Motor neuron (in vitro differentiated cells): ENCODE data around the gene BLOC1S5. TPM values are rescaled to one million over a fixed set of nuclear protein-coding genes. Genes with fewer than 3 reads are reported as not detected.

Experiments
- ATAC-seq, 8 experiments: fragments of 200-7000 bp; cut with Tn5 transposase; replicated peaks in 6 of 8; 2 replicates each; pipeline ENCODE4 v1.8.0; 2021; ENCODE audit warnings: mild to moderate bottlenecking in 8 of 8, moderate library complexity in 8 of 8
- H3K27ac ChIP-seq, 2 donors: fragments of 250-450 bp; sonication (Bioruptor Pico); 2 replicates each; pipeline ENCODE4 v1.9.0; 2021; ENCODE audit warnings: antibody characterized with exemption in 2 of 2, mild to moderate bottlenecking in 2 of 2, moderate library complexity in 1 of 2
- H3K4me1 ChIP-seq, 2 donors: fragments of 250-450 bp; sonication (Bioruptor Pico); replicated peaks in 1 of 2; 2 replicates each; pipeline ENCODE4 v1.6.1; 2021; ENCODE audit warnings: antibody characterized with exemption in 2 of 2, mild to moderate bottlenecking in 2 of 2, moderate library complexity in 1 of 2
- H3K4me3 ChIP-seq, 5 donors: fragments of 250-450 bp; sonication (Bioruptor Pico); 2 replicates each; pipeline ENCODE4 v1.9.0; 2021; ENCODE audit warnings: antibody characterized with exemption in 5 of 5, mild to moderate bottlenecking in 5 of 5, moderate library complexity in 4 of 5
- WGBS, 10 experiments: fragments of 450-650 bp; shearing (Covaris generic); methylation state at CpG; one replicate each; pipeline ENCODE4 v1.0.0; 2022; 5-methylcytosine and 5-hydroxymethylcytosine counted together
- in situ Hi-C, 9 experiments: fragments of 400-800 bp; cut with MboI; loops; one replicate each; pipeline ENCODE4 v1.15.0; 2021; ENCODE audit warnings: low sequenced_read_pairs in 9 of 9, low pct_unique_long_range_greater_than_20kb in 2 of 9; ENCODE audit not compliant: unreplicated experiment in 9 of 9
- total RNA-seq, 8 experiments: library from RNA; unstranded; fragments of 300-600 nt; gene quantifications; 2 replicates each; pipeline versions ENCODE4 v1.2.3 to v1.2.4, GENCODE V29; 2022

The BLOC1S5 gene
- total RNA-seq, 8 experiments from 2014 or later: 10.9 to 21.1 (median 12.2) TPM

DNA sequence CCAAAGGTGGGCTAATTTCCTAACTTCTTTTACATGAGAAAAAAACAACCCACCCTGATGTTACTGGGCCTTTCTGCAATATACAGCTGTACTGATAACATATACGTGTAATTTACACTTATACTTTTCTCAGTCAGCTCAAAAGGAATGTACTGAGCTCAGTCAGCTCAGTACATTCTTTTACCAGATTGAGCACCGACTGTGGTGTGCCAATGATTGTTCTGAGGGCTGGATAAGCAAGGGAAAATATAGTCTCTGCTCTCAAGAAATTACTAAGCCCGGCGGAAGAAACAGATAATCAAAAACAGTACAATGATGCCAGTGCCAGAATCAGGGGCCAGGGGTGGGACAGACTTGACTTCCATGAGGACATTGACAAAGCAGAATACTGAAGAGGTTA lies 10.0 kb upstream of the BLOC1S5 start:
- in situ Hi-C loops: loop anchor here in 1 of 9 experiments (25.0 kb wide), 1 partner anchor 187 kb away; no protein-coding TSS in a partner anchor
- Histone ChIP-seq H3K27ac (no peak overlapping the region), H3K4me1 (peaks cover 0 to 11% of the 10 kb centered on the region in 2 donors), H3K4me3 (no peak overlapping the region)
- ATAC-seq: no peak
- 24 to 100% (median 95%) methylated on average over 1 to 4 of the region's 4 CpGs; no CpG with 5 or more reads in 1 of the 10 experiments for WGBS, 10 experiments

DNA sequence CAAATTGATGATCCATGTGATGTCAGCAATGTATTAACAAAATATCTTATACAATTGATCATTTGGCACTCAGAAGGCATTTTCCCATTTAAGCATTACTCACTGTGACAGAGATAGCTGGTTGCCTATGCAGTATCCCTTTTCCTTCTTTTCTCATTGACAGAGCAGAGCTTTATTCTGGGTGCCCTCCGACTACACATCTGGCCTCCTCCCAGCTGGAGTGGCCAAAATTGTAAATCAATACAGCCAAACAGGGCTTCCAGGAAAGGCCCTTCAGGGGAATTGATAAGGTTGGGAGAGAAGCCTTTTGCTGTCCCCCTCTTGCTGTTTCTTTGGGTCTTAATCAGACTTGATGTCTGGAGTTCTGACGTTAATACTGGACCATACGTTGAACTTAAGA lies 9.6 kb upstream of the BLOC1S5 start:
- in situ Hi-C loops: loop anchor here in 1 of 9 experiments (25.0 kb wide), 1 partner anchor 186 kb away; no protein-coding TSS in a partner anchor
- no peak for ATAC-seq
- no peak overlapping the region for H3K4me3 ChIP-seq
- H3K27ac ChIP-seq: no peak overlapping the region
- peaks cover 0 to 15% of the 10 kb centered on the region in 2 donors for H3K4me1 ChIP-seq
- 17 to 100% (median 67%) methylated on average over 1 to 3 of the region's 3 CpGs; no CpG with 5 or more reads in 2 of the 10 experiments for WGBS, 10 experiments

DNA sequence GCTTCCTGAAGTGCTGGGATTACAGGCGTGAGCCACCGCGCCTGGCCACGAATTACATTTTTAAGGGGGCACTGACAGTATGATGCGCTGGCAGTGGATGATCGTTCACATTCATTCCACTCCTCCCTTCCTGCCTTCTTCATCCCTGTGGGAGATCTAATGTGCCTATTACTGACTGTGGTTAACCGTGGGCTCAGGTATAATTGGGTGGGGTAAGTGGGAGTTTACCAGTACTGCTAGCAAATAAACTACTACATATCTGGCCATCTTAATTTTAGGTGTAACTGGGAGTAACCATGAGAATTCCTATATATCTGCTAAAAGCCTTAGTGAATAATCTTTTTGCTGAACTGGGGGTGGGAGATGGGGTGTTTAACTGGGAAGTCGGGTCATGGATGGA lies 6.5 kb upstream of the BLOC1S5 start:
- 63 to 100% (median 87%) methylated on average over 1 to 6 of the region's 8 CpGs; no CpG with 5 or more reads in 2 of the 10 experiments for WGBS, 10 experiments
- Histone ChIP-seq H3K4me3 (no peak overlapping the region), H3K27ac (no peak overlapping the region), H3K4me1 (peaks cover 0 to 17% of the 10 kb centered on the region in 2 donors)
- in situ Hi-C loops: loop anchor here in 1 of 9 experiments (25.0 kb wide), 1 partner anchor 183 kb away; no protein-coding TSS in a partner anchor
- no peak for ATAC-seq

DNA sequence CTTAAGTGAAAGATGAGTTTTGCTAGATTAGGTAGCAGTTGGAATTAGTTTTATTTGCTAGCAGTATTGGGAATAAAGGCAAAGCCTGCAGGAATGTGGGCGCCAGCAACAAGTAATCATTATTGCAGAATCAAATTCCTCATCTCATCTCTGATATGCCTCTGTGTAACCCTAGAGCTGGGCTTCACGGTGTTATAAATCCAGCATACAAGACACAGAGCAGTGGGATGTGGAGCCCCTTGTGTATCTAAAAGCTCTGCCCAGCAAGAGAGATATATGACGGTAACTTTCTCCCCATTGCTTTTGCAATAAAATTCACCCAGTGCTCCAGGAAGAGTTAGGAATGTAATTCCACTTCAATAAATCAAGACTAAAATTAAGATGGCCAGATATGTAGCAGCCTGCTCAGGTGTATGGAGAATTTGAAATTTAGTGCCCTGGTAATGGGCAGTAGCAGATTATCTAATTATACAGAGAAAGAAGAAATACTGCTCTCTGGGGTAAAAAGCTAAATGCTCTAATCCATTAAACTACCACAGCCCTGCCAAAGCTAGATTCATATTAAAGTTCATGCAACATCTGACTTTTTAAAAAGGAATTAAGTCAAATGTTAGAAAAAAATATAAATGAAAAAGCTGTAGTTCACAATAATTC lies 5.6 kb upstream of the BLOC1S5 start:
- 11 to 100% (median 77%) methylated on average over 1 to 3 of the region's 3 CpGs; no CpG with 5 or more reads in 2 of the 10 experiments for WGBS, 10 experiments
- Histone ChIP-seq H3K27ac (no peak overlapping the region), H3K4me3 (no peak overlapping the region), H3K4me1 (peaks cover 2 to 20% of the 10 kb centered on the region in 2 donors)
- ATAC-seq: peak in 5 of 8 experiments; percentile 16 to 85 (median 41)
- in situ Hi-C loops: loop anchor here in 1 of 9 experiments (25.0 kb wide), 1 partner anchor 182 kb away; no protein-coding TSS in a partner anchor

DNA sequence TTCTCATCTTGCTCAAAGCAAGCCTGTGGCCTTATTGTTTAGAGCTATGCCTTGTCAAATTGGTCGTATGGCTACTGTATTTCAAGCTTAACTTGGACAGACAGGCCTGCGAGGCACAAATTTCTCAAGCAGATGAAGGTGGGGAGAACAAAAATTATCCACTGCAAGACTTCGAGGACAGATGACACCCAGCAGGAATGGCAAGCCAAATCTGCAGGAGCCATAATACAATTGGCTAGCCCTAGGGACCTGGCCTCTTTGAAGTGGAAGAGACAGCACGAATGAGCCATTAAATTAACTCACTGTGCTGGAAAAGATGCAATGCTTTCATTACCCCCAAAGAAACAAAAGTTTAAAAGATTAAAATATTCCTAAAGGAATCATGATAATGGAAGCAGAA lies 5.0 kb upstream of the BLOC1S5 start:
- Histone ChIP-seq H3K4me3 (no peak overlapping the region), H3K27ac (no peak overlapping the region), H3K4me1 (peaks cover 3 to 23% of the 10 kb centered on the region in 2 donors)
- no peak for ATAC-seq
- 0 to 100% (median 51%) methylated on average over 1 to 4 of the region's 4 CpGs; no CpG with 5 or more reads in 2 of the 10 experiments for WGBS, 10 experiments
- in situ Hi-C loops: loop anchor here in 1 of 9 experiments (25.0 kb wide), 1 partner anchor 182 kb away; no protein-coding TSS in a partner anchor

DNA sequence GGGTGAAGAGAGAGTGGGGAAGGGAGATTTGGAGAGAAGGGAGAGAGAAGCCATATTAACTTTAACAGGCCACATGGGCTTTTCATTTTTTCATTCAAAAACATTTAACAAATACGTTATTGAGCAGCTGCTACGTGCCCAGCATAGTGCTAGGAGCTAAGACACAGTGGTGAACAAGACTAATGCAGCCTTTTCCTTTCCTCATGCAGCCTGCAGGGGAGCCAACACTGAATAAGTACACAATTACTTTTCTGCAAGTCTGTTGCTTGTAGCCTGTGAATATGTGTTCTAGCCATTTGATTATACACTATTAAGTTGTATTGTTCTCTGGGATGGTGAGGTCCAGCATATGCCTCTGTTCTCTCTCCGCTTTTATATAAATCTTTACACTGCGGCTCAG lies 1.9 kb upstream of the BLOC1S5 start:
- H3K4me1 ChIP-seq: peaks cover 3 to 27% of the 10 kb centered on the region in 2 donors
- H3K4me3 ChIP-seq: no peak overlapping the region
- no peak for ATAC-seq
- WGBS, 10 experiments: 70 to 100% (median 85%) methylated on average over 1 to 4 of the region's 4 CpGs
- in situ Hi-C loops: loop anchor here in 1 of 9 experiments (25.0 kb wide), 1 partner anchor 179 kb away; no protein-coding TSS in a partner anchor
- H3K27ac ChIP-seq: no peak overlapping the region

DNA sequence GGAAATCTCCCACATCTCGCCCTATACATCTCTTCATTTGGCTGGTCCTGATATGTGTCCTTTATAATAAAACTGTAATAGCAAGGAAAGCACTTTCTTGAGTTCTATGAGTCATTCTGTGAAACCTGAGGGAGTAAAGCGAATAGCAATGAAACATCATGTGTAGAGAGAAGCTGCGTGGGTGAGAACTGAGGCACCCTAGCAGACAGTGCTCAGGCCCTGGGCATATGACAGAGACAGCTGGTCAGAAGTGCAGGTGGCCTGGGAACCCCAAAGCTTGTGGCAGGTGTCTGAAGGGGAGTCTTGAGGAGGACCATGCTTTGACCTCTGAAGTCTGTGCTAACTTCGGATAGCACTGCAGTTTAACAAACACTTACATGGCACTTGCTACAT lies 1.3 kb upstream of the BLOC1S5 start:
- in situ Hi-C loops: loop anchor here in 1 of 9 experiments (25.0 kb wide), 1 partner anchor 178 kb away; no protein-coding TSS in a partner anchor
- no peak overlapping the region for H3K27ac ChIP-seq
- no peak for ATAC-seq
- H3K4me1 ChIP-seq: peaks cover 3 to 26% of the 10 kb centered on the region in 2 donors
- WGBS, 10 experiments: 88 to 100% (median 94%) methylated on average over 2 to 4 of the region's 4 CpGs; no CpG with 5 or more reads in 5 of the 10 experiments
- H3K4me3 ChIP-seq: no peak overlapping the region

DNA sequence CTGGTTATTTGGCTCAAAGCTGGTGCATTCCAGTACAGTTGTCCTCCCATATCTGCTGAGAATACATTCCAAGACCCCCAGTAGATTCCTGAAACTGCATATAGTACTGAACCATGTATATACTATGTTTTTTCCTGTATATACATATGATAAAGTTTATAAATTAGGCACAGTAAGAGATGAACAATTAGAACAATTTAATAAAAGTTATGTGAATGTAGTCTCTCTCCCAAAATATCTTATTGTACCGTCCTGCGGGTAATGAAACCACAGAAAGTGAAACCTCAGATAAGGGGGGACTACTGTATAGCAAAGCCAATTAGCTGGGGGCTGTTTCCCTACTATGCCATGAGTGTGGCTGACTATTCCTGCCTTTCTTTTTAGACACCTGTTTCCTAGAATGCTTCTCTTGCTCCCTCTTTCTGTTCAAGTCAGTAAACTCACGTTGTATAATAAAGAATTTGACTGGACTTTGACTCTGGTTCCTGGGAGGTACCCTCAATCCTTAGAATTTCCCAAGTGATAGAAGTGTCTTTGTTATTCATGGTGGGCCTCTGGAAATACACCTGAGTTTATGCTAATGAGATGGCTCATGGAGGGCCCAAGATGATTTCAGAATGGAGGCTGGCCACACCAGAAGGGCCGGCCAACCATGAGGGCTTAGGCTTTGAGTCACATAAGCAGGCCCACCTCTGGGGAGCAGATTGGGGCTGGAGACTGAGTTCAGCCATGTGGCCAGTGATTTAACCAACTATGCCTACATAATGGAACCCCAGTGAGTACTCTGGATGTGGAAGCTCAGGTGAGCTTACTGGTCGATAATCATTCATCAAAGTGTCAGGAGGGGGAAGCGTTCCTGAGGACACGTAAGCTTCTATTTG lies 689 bp upstream of the BLOC1S5 start:
- no peak for ATAC-seq
- H3K27ac ChIP-seq: peak overlapping the region in 1 of 2 donors; percentile 16
- H3K4me1 ChIP-seq: peaks cover 3 to 23% of the 10 kb centered on the region in 2 donors
- in situ Hi-C loops: loop anchor here in 1 of 9 experiments (25.0 kb wide), 1 partner anchor 178 kb away; no protein-coding TSS in a partner anchor
- H3K4me3 ChIP-seq: peak overlapping the region; percentile 62 to 79 (median 67)
- WGBS, 10 experiments: 29 to 100% (median 93%) methylated on average over 1 to 7 of the region's 7 CpGs; no CpG with 5 or more reads in 1 of the 10 experiments

DNA sequence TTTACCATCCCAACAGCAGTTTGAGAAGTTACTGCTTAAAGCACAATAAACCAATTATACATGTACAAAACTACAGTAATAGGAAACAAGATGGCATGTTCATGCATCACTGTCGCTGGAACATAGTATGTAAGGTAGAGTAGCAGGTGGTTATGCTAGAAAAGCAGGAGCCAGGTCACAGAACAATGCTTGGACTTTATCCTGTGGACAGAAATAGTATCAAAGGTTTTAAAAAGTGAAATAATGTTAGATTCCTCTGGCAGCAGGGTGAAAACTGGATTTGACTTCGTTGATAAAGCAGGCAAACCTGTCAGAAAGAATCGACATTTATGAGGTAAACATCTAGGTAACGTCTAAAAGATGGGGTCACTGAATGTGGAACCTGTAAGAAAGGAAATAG lies 2.5 kb downstream of the BLOC1S5 start:
- Histone ChIP-seq H3K4me1 (peaks cover 3 to 10% of the 10 kb centered on the region in 2 donors), H3K27ac (no peak overlapping the region), H3K4me3 (no peak overlapping the region)
- no peak for ATAC-seq
- WGBS, 10 experiments: 78 to 100% (median 92%) methylated on average over 3 to 4 of the region's 4 CpGs; no CpG with 5 or more reads in 2 of the 10 experiments
- in situ Hi-C loops: loop anchor here in 1 of 9 experiments (25.0 kb wide), 1 partner anchor 174 kb away; no protein-coding TSS in a partner anchor

DNA sequence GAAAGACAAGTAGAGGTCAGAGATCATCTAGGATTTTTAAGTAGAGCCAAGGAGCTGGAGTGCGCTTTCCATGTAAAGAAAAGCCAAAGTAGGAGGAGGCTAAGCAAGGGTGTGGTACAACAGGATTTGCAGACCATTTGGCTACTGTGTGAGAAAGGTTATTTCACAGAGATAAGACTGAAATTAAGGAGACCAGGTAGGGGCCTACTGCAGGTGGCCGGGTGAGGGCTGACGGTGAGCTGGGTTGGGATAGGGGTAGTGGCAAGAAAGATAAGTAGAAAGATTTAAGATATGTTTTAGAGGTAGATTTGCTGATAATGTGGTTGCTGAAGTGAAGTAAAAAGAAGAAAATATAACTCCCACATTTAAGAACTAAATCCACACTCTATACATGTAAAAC lies 3.8 kb downstream of the BLOC1S5 start:
- H3K4me3 ChIP-seq: no peak overlapping the region
- whole genome bisulfite sequencing, 10 experiments: 86 to 100% (median 97%) methylated on average over 2 to 3 of the region's 3 CpGs; no CpG with 5 or more reads in 3 of the 10 experiments
- in situ Hi-C loops: loop anchor here in 1 of 9 experiments (25.0 kb wide), 1 partner anchor 173 kb away; no protein-coding TSS in a partner anchor
- peaks cover 3 to 10% of the 10 kb centered on the region in 2 donors for H3K4me1 ChIP-seq
- H3K27ac ChIP-seq: no peak overlapping the region
- ATAC-seq: no peak

DNA sequence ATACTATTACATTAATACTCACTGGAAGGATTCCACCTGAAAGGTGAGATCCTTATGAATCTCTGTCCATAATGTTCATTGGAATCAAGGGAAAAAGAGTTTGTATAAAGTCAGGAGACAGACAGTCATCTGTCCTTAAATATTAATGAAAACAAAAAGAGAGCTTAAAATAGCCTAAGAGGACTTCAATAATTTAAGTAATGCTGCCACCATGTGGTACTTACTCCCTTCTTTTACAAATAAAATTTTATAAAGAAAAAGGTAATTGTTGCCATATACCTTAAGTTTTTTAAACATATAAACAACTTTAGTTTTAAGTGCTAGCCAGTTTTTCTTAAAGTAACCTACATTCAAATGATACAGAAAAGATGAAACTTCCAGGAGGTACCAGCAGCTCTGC lies 5.1 kb downstream of the BLOC1S5 start:
- H3K4me1 ChIP-seq: peaks cover 0 to 4% of the 10 kb centered on the region in 2 donors
- in situ Hi-C loops: loop anchor here in 1 of 9 experiments (25.0 kb wide), 1 partner anchor 172 kb away; no protein-coding TSS in a partner anchor
- no peak for ATAC-seq
- no peak overlapping the region for H3K4me3 ChIP-seq
- no peak overlapping the region for H3K27ac ChIP-seq

DNA sequence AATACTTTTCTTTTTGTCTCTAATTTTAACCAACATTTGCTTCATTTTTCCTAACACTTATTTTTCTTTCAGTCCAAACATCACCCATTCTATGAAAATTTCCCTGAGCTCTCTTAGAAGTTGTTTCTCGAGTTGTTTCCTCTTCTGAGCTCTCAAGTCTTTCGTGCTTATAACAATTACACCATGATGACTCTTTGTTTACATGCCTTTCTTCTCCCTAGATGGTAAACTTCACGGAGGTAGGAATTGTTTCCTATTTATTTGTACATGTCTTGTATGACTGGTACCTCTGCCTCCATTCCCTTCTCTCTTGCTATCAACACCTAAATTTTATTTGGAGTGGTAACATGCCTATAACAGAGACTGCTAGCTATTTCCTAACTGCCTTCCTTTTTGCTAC lies 6.4 kb downstream of the BLOC1S5 start:
- H3K4me1 ChIP-seq: no peaks in the 10 kb centered on the region
- in situ Hi-C loops: loop anchor here in 1 of 9 experiments (25.0 kb wide), 1 partner anchor 170 kb away; no protein-coding TSS in a partner anchor
- ATAC-seq: no peak
- H3K4me3 ChIP-seq: no peak overlapping the region
- no peak overlapping the region for H3K27ac ChIP-seq
- 73 to 100% (median 92%) methylated on average over 2 to 3 of the region's 3 CpGs; no CpG with 5 or more reads in 1 of the 10 experiments for WGBS, 10 experiments
